GM18519 (cell line): Measurements from ENCODE around the gene CD1E.
A peak's percentile ranks its signal among the peaks of the same experiment; 100 is the strongest.
"Not testable (repeated sequence)": the region's sequence is repeated elsewhere in the genome, so short reads cannot be mapped to it uniquely, and the experiment has no call there.

Experiments
- ATAC-seq: cut with Tn5 transposase; IDR thresholded peaks from one replicate; pipeline ENCODE4 v1.9.1; 2021; ENCODE audit warnings: mild to moderate bottlenecking, moderate library complexity; ENCODE audit not compliant: unreplicated experiment, low FRiP score

CD1E gene

GRCh38 chr1:158357441-158357840 lies 3.7 kb downstream of the CD1E start:
- ATAC-seq = no peak

GRCh38 chr1:158362482-158362881 lies 8.8 kb downstream of the CD1E start:
- ATAC-seq = no peak

GRCh38 chr1:158362941-158363340 lies 9.2 kb downstream of the CD1E start:
- no peak for ATAC-seq

- no peak for ATAC-seq
Observed at GRCh38 chr1:158366783-158367182, 13.1 kb downstream of the CD1E start.

GRCh38 chr1:158371188-158371953 lies 17.7 kb downstream of the CD1E start:
- peak; percentile 87 for ATAC-seq

- not testable (repeated sequence) for ATAC-seq
Observed at GRCh38 chr1:158374101-158374500, 20.4 kb downstream of the CD1E start.

- ATAC-seq = no peak
Observed at GRCh38 chr1:158374860-158375259, 21.2 kb downstream of the CD1E start.

GRCh38 chr1:158390331-158390730 lies 36.6 kb downstream of the CD1E start:
- no peak for ATAC-seq

- ATAC-seq = no peak
Observed at GRCh38 chr1:158391099-158391498, 37.4 kb downstream of the CD1E start.

- no peak for ATAC-seq
Observed at GRCh38 chr1:158393476-158393875, 39.8 kb downstream of the CD1E start.

- ATAC-seq = no peak
Observed at GRCh38 chr1:158396646-158397045, 43.0 kb downstream of the CD1E start.

- no peak for ATAC-seq
Observed at GRCh38 chr1:158398818-158399514, 45.3 kb downstream of the CD1E start, which contains the start of gene OR10T2. Gene OR10T2 (minus strand): TSS chr1:158399466. CDS start chr1:158399466, 0 bp downstream.

GRCh38 chr1:158400871-158401270 lies 47.2 kb downstream of the CD1E start:
- no peak for ATAC-seq

GRCh38 chr1:158407092-158407491 lies 53.4 kb downstream of the CD1E start:
- ATAC-seq = no peak
